GM18505 (cell line): ENCODE results near the gene NCK2.
A peak's percentile ranks its signal among the peaks of the same experiment; 100 is the strongest.

Source experiments
- ATAC-seq: cut with Tn5 transposase; IDR thresholded peaks from one replicate; pipeline ENCODE4 v1.9.1; 2021; ENCODE audit not compliant: unreplicated experiment
- POLR2A ChIP-seq: IDR thresholded peaks from 4 replicates; pipeline ENCODE4 v1.6.1; 2011; ENCODE audit warnings: borderline replicate concordance; ENCODE audit not compliant: insufficient read depth, insufficient read length; ENCODE audit errors: extremely low read depth

Gene NCK2

DNA sequence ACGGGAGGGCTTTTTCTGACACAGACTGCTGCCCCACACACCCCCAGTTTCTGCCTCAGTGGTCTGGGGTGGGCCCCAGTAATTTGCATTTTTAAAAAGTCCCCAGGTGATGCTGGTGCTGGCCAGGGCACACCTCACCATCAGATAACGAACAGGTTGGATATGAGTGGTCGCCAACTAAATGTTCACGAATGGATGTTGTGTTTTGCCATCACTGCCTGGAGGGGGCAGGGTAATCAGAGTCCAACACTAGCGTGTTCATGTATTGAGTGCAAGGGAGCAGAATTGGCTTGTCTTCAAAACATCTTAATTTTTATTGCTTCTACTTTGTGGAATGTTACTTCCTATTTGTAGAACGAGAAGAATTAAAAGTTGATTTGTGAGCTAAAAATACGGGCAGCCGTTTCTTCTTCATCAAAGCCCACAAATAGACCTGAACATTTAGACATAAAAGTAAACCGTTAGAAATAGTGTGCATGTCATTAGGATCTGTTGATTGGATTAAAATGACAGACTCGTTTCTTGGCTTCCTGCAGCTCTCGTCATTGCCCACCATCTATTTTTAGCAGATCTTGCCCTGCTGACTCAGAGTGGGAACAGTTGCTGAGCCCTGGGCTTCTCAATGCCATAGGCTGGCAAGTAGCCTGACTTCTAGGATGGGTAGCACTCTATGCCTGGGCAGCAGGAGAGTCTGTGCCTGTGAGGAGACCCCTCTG is 45.2 kb downstream of the NCK2 start:
- peak; percentile 73 for ATAC-seq
- TF ChIP-seq POLR2A, result no peak

DNA sequence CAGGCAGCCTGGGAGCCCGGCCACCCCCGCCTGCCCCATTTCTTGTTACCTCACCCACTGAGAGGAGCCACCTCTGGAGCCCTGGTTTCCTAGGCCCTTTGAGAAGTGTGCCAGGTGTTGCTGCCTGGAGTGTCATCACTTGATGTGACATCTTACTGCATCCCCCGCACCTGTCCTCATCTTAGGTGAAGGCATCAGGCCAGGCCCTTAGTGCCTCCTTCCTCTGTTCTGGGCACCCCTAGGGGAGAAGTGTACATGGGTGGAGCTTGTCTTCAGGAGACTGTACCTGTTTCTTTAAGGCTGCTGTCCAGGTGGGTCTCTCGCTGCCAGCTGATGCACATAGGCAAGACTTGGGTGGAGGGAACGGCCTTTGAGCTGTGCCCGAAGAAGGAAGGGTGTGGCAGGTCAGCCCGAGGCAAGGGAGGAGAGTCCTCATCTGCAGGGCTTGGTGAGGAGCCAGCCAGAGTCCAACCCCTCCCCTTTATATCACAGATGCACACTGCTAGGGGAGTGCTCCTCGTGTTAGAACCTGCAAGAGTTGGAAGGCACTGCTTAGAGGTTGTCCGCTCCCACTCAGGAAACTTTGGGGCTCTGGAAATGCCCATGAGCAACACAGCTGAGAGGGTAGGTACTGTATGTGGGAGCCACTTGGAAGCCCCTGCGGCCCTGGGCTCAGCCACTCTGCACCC is 45.9 kb downstream of the NCK2 start:
- no peak for TF ChIP-seq POLR2A
- ATAC-seq, result peak; percentile 29

DNA sequence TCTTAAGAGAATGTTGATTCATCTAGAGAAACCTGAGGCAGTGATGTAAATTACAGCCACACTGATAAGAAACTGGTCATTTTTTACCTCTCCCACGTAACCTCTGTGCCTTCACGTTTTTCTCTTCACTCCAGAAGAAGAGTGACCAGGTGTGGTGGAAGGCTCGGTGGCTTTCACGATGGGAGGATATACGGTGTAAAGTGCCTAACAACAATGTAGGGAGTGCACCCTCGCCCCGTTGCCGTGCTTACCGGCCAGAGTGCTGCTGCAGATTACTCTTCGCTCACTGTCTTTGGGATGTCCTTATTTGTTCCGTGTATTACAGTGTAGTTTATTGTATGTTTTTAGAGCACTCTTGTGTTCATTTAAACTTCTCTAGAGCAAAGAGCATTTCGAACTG is 46.5 kb downstream of the NCK2 start:
- no peak for ATAC-seq
- no peak for TF ChIP-seq POLR2A

DNA sequence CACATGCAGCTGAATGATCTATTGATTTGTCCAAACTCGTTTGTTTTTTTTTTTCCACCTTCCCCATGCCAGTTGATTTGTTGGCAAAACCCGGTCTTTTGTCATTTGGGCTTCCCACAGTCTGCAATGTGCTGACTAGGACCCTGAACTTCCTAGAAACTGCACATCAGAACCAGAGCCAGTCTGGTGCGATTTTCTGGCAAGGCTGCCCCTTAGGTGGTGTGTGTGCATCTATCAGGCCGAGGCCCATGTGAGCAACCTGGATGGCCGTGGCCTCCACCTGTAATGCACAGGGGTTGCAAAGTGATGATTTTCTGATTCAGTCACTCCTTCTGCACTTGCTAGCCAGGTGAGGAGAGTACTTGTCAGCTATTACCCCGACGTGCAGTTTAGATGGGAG is 47.8 kb downstream of the NCK2 start:
- TF ChIP-seq POLR2A, result no peak
- no peak for ATAC-seq

DNA sequence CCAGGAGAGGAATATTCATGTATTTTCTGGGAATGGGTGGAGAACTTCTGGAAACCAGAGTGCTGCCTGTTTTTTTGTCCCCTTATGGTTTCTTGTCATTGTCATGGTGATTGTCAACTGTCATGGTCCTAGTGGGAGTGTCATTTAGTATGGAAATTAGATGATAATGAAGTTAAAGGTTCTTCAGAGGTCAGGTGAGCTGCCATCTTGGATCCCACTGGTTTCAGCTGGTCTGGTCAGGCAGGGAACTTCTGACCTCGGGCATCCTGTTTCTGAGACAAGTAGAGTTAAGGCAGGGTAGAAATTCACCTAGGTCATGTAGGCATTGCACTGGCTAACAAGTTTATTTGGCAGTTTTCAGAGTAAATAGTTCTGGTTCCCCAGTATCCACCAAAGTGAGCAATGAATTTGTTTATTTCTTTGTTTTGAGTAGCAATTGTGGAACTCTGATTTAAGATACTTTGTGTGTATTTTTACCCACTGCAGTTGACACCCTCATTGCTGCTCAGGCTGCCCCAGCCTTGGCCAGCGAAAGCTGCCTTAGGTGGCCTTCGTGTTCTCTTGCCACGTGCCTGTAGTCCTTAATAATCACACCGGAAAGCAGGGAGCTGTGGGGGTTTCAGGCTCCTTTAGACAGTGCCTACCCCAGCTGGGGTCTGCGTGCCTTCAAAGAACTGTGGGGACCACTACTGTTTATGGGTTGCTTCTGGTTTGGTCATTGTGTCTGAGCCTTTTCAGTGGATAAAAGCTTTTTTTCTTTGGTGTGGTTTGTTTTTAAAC is 48.7 kb downstream of the NCK2 start:
- no peak for TF ChIP-seq POLR2A
- no peak for ATAC-seq

DNA sequence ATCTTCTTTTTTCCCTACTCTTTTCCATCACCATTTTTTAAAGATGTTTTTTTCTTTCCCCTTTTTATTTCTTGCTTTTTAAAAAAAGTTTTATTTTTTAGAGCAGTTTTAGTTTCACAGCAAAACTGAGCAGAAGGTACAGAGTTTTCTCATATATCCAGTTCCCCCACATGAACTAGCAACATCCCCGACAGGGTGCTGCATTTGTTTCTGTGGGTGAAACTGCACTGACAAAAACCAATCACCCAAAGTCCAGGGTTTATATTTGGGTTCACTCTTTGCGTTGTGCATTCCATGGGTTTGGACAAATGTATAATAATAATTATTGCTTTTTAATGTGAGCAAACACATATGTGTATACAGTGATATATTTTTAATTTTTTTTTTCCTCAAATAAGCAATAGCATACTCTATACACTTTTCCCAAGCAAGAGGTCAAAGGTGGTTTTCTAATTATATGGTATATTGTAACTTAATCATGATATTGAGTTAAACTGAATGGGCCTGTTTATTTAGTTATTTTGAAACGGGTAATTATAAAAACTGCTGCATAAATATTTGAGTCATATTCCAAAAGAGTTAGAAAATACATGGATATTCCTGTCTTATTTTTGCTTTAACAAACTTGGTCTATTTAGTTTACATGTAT is 50.3 kb downstream of the NCK2 start:
- TF ChIP-seq POLR2A, result no peak
- ATAC-seq, result no peak

DNA sequence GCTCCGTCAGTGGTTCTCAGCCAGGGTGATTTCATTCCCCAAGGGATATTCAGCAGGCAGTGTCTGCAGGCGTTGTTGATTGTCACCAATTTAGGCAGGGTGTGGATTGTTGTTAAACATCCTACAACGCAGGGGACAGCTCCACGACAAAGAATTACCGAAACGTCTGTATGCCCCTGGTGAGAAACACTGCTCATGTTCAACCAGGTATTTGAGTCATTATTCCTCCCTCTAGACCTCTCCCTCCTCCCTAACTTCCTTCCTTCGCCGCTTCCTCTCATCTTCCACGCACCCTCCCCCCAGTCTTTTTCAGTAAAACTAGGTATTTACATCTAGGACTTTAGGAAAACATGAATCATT is 50.8 kb downstream of the NCK2 start:
- TF ChIP-seq POLR2A, result no peak
- no peak for ATAC-seq

DNA sequence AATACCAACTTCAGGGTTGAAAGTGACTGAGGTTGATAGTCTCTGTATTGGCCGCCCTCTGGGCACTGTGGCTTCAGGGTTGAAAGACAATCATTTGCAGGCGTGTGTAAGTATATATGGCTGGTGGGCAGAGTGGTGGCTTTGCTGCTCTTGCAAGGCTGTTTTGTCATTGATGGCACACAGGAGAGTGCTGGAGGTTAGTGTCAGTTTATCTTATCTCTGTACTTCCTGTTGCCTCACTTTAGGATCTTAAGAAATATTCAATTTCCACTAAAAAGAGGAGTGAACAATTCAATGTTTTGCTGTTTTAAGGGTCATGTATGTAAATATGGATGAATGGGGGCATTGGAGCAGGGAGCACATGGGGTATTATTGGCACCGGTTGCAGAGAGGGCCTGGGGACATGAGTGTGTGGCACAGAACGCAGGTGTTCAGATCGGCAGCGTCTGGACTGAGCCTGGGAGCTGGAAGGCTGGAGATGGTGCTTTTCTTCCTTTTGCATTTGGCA is 51.5 kb downstream of the NCK2 start:
- ATAC-seq, result no peak
- no peak for TF ChIP-seq POLR2A

DNA sequence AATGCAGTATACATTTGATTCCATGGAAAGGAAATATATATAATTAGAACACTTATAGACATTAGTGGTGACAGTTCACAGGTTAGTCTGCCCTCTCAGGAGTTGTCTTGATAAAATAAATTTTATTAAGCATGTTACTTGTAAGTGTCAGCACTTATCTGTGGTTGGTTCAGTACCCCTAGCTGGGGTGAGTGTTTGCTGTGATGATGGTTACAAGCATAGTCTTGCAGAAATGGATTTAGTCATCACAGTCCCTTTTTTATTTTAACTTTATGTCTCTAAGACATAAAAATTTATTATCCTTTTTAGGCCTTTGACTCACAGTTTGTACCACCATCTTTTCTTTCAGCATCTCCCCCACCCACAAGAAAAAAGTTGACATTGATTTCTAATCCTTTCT is 52.1 kb downstream of the NCK2 start:
- no peak for TF ChIP-seq POLR2A
- no peak for ATAC-seq

DNA sequence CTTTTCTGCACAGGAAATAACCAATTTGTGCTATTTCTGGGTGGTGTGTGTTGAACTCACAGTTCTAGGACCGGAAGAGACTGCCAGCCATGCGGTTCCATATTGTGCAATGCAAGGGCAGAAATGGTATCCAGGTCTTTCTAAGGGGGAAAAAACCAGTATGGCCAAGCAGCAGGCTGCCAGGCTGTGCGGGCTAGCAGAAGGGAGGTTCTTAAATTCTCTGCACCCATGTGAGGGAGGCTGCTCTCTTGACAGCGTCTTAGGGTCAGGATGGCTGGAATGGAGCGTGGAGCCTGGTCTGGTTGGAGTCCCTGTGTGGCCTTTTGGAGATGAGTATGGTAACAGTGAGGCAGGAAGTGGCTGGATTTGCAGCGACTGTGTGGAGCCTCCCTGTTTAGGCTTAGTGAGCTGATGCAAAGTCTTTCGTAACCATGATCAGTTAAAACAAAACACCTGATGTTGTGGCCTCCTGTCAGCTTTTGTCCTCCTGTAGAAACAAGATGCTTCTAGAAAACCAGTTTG is 52.6 kb downstream of the NCK2 start:
- peak; percentile 56 for TF ChIP-seq POLR2A
- peak; percentile 40 for ATAC-seq

DNA sequence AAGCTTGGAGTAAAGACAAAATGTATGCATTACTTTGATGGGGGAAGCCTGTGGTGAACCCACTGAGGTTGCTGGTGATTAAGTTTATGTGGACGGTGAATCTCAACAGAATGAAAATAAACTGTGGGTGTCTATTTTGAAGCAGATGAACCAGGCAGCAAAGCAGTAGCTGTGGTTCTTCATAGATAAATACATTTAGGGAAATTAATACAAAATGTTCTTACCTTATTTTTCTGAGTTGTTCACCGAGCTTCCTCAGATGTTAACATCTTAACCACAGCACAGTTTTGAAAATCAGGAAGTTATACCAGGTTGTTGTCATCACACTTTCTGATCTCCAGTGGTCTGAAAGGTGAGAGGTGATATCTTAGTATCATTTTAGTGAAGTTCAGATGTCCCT is 53.9 kb downstream of the NCK2 start:
- ATAC-seq, result no peak
- TF ChIP-seq POLR2A, result no peak

DNA sequence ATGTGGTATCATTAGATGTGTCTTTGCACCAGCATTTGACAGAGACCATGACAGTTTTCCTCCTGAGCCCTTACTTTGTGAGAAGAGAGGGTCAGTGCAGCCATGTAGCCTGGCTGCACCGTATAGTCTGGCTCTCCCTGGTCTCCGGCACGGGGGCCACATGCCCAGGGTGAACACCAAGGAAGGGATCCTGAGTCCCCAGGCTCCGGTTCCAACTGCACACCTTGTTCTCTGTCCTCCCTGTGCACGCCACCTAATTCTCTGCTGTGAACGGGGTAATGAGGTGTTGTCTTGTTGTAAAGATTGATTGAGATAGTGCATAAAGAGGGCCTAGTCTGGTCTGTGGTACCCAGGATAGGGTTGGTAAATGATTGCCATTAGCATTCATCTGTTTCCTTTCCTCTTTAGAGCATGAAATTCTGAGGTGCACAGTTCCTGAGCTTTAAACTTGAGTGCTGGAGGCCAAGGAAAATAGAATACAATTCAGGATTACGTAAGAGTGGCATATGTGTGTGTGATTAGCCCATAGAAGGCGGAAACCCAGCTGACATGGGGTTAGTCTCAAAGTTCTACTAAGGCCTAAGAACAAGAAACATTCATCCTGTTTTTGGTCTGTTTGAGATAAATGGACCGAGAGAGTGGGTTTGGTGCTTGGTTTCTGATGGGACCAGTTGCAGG is 55.5 kb downstream of the NCK2 start:
- no peak for ATAC-seq
- TF ChIP-seq POLR2A, result no peak
